GM19240 (cell line): ENCODE measurements around the gene KRTAP1-1.
"Not testable (repeated sequence)": the region's sequence is repeated elsewhere in the genome, so short reads cannot be mapped to it uniquely, and the experiment has no call there.

Experiments used
- DNase-seq: peaks from one replicate; pipeline ENCODE4 v3.0.0; 2011; ENCODE audit warnings: low spot score; ENCODE audit not compliant: insufficient read length

KRTAP1-1 gene

GRCh38 chr17:41040783-41041571 is at the start of gene KRTAP1-1:
Gene KRTAP1-1 (minus strand): TSS chr17:41041450. CDS start chr17:41041397, 53 bp downstream.
- DNase-seq: not testable (repeated sequence)

GRCh38 chr17:41088760-41089352 is 47.6 kb upstream of the KRTAP1-1 start:
- DNase-seq: not testable (repeated sequence)

GRCh38 chr17:41084100-41084856 is 43.0 kb upstream of the KRTAP1-1 start, which contains the start of gene KRTAP4-7:
Gene KRTAP4-7 (plus strand): TSS chr17:41084150. CDS start chr17:41084207, 57 bp downstream.
- DNase-seq: not testable (repeated sequence)

GRCh38 chr17:41083427-41083826 is 42.2 kb upstream of the KRTAP1-1 start:
- DNase-seq: not testable (repeated sequence)

- DNase-seq: no peak
These were observed 41.4 kb upstream of the KRTAP1-1 start for GRCh38 chr17:41082626-41083025.

GRCh38 chr17:41076788-41077187 is 35.5 kb upstream of the KRTAP1-1 start:
- DNase-seq: no peak

GRCh38 chr17:41073676-41074075 is 32.4 kb upstream of the KRTAP1-1 start:
- no peak for DNase-seq

- no peak for DNase-seq
These were observed 30.5 kb upstream of the KRTAP1-1 start for GRCh38 chr17:41071606-41072360.

- DNase-seq: no peak
These were observed 27.8 kb upstream of the KRTAP1-1 start for GRCh38 chr17:41069031-41069430.

- no peak for DNase-seq
These were observed 26.0 kb upstream of the KRTAP1-1 start for GRCh38 chr17:41067281-41067680.

GRCh38 chr17:41065829-41066624 is 24.8 kb upstream of the KRTAP1-1 start, which contains the start of gene KRTAP2-4:
Gene KRTAP2-4 (minus strand): TSS chr17:41065879. CDS start chr17:41065845, 34 bp downstream.
- DNase-seq: no peak

- not testable (repeated sequence) for DNase-seq
These were observed 23.9 kb upstream of the KRTAP1-1 start for GRCh38 chr17:41065016-41065689.

- DNase-seq: no peak
These were observed 23.1 kb upstream of the KRTAP1-1 start for GRCh38 chr17:41064301-41064700.

GRCh38 chr17:41063449-41063848 is 22.2 kb upstream of the KRTAP1-1 start:
- DNase-seq: no peak

GRCh38 chr17:41061964-41062363 is 20.7 kb upstream of the KRTAP1-1 start:
- no peak for DNase-seq

- no peak for DNase-seq
These were observed 18.9 kb upstream of the KRTAP1-1 start, which contains the start of gene KRTAP2-3 for GRCh38 chr17:41060052-41060604. Gene KRTAP2-3 (minus strand): TSS chr17:41060114. CDS start chr17:41060050, 64 bp downstream.

GRCh38 chr17:41059276-41060051 is 18.2 kb upstream of the KRTAP1-1 start:
- not testable (repeated sequence) for DNase-seq

- DNase-seq: no peak
These were observed 17.5 kb upstream of the KRTAP1-1 start for GRCh38 chr17:41058741-41059140.
